Endothelial cell of hepatic sinusoid (primary cell): ENCODE data around the gene CS.

Experiments
- in situ Hi-C: cut with HindIII; loops from 2 replicates; pipeline ENCODE4 v1.10.0; 2017; ENCODE audit warnings: low sequenced_read_pairs

CS gene

GRCh38 chr12:56221757-56222530 lies 78.2 kb downstream of the CS start, which contains the start of gene RNF41:
RNF41 (minus strand) TSS chr12:56221922; CDS start chr12:56214047, 7,875 bp downstream.
- in situ Hi-C loops, result loop anchor here (5.0 kb wide), 1 partner anchor 35 kb away; the partner anchor contains the start of gene SMARCC2
